Measurements from ENCODE around the gene STYXL1.
A peak's percentile ranks its signal among the peaks of the same experiment; 100 is the strongest.
"Not testable (repeated sequence)": the region's sequence is repeated elsewhere in the genome, so short reads cannot be mapped to it uniquely, and the experiment has no call there.

STYXL1 gene

GRCh38 chr7:76065016-76065612, 17.3 kb upstream of the STYXL1 start:
- DNase-seq = no peak

DNA sequence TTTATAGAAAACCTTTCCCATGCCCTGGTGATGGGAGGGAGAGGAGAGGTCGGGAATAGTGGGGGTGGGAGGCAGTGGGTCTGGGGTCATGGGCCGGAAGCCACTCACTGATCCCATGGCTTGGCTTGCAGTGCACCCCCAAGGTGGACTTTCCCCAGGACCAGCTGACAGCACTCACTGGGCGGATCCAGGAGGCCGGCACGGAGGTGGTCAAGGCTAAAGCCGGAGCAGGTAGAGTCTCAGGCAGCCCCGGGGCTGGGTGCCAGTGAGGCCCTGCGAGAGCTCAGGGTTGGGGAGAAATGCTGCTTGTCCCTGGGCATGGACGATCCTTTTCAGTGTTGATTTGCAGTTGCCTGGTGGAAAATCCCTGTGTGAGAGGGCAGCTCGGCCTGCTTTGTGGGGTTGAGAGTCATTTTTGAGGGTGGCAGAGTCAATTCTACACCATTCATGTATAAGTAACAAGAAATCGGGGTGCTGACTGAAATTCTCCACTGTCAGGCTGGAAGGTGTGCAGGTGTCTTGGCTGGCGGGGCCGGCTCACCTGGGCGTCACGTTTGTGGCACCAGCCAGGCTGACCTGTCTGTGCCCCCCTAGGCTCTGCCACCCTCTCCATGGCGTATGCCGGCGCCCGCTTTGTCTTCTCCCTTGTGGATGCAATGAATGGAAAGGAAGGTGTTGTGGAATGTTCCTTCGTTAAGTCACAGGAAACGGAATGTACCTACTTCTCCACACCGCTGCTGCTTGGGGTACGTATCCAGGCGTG, 16.6 kb upstream of the STYXL1 start:
- DNase-seq = no peak

- no peak for DNase-seq
Measured at GRCh38 chr7:76063525-76063924, 15.7 kb upstream of the STYXL1 start.

DNA sequence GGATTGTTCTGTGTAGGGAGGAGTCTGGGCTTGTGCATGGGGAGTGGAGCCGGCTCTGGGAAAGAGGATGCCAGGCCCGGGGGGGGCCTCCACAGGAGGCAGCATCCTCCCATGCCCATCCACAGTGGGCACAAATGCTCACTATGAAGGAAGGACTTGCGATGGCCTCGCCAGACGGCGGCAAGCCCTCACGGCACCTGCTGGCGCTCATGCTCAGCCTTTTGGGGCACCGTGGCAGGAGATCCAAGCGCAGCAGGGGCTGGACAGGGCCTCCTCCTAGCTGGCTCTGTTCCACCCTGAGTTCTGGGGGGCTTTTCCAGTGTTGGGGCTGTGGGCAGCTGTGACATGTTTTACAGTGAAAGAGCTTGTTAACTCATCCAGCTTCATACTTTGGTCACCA, 15.3 kb upstream of the STYXL1 start:
- no peak for DNase-seq

- no peak for DNase-seq
Measured at GRCh38 chr7:76062254-76062653, 14.5 kb upstream of the STYXL1 start.

GRCh38 chr7:76060842-76061241, 13.0 kb upstream of the STYXL1 start:
- DNase-seq = no peak

GRCh38 chr7:76058745-76059144, 10.9 kb upstream of the STYXL1 start:
- not testable (repeated sequence) for DNase-seq

DNA sequence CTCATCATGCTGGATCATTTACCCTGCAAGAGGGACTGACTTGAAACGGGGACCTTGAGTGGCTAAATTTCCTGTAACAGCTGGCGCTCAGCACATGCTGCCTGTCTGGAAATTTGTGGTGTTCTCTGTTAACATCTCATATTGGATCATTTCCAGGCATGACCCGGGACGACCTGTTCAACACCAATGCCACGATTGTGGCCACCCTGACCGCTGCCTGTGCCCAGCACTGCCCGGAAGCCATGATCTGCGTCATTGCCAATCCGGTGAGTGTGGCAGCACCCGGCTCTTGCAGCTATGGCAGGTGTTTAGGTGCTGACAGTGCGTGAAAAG, 10.0 kb upstream of the STYXL1 start:
- no peak for DNase-seq

- no peak for DNase-seq
Measured at GRCh38 chr7:76057103-76057812, 9.5 kb upstream of the STYXL1 start.

- no peak for DNase-seq
Measured at GRCh38 chr7:76056241-76056640, 8.4 kb upstream of the STYXL1 start.

- DNase-seq = no peak
Measured at GRCh38 chr7:76054123-76055120, 6.6 kb upstream of the STYXL1 start.

DNA sequence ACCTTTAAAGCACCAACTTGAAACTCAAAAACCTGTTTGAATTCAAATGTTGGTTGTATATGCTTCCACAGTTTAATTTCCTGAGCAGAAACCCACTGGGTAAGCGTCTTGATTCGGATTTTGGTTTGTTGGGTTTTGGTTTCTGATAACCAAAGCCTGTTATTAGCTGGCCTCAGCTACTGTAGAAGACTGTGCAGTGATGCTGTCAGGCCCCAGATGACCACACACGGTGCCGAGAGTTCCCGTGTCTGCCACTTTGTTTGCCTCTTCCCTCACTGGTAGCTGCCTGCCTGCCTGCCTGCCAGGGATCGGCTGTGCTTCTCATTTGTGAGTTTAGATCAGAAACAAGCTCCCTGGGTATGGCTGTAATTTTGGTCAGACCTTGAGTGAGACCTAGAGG, 5.7 kb upstream of the STYXL1 start:
- DNase-seq = no peak

- not testable (repeated sequence) for DNase-seq
Measured at GRCh38 chr7:76052681-76053080, 4.9 kb upstream of the STYXL1 start.

DNA sequence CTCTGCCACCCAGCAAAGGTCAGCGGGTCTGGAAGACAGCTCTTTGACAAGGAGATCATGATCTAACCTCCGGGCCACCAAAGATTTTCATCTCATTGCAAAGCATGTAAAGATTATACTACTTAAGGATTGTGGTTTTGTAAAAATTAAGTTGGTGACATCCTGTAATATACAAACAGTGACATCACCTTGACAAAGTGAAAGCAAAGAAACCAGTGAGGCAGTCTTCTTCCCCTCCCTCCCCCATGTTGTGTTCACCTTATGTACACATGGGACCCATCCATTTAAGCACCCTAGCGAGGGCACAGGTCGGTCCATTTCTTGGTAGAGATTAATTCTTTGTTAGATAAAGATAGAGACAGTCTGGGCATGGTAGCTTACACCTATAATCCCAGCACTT, 4.0 kb upstream of the STYXL1 start:
- no peak for DNase-seq

DNA sequence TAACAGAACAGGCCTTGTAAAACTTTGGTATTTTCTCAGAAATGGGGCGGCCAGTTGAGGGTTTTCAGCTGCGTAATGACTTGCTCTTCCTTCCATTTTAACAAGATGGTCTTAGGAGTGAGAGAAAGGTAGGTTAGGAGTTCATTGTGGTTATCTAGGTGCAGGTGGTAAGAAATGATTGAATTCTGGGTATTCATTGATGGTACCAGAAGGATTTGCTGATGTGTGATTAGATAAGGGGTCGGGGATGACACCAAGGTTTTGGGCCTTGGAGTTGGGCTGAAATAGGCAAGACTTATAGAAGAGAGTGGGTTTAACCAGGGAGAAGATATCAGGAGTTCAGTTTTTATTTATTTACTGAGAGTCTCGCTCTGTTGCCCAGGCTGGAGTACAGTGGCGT, 2.7 kb upstream of the STYXL1 start:
- no peak for DNase-seq

DNA sequence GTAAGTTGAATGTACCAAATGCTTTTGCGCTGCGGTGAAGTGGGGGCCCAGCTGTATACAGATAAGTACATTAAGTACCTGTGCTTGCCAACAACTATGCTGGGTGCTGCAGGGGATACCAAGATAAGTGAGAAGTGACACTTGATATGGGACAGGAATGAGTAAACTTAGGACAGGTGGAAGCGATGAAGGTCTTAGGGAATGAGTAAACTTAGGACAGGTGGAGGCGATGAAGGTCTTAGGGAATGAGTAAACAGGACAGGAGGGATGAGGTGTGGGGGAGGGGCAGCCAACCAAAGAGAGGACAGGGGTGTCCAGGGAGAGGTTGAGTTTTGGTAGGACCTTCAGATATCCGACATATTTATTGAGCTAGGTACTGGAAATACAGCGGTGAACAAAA, 1.5 kb upstream of the STYXL1 start:
- no peak for DNase-seq

DNA sequence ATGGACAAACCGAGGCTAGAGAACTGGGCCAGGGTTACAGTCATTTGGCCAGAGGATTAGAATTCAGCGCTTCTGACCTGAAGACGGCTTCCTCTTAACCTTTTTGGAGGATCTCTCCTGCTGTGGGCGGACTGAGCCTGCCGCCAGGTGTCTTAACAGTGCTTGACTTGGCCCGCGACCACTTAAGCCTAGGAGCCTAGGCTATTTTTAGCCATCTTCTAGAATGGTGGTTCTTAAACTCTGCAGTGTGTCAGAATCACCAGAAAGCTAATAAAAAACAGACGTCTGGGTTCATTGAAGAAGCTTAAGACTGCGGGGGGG, 828 bp upstream of the STYXL1 start:
- peak; percentile 31 for DNase-seq

GRCh38 chr7:76047305-76047810, 442 bp downstream of the STYXL1 start:
- no peak for DNase-seq

GRCh38 chr7:76044375-76044865, 3.4 kb downstream of the STYXL1 start:
- no peak for DNase-seq

DNA sequence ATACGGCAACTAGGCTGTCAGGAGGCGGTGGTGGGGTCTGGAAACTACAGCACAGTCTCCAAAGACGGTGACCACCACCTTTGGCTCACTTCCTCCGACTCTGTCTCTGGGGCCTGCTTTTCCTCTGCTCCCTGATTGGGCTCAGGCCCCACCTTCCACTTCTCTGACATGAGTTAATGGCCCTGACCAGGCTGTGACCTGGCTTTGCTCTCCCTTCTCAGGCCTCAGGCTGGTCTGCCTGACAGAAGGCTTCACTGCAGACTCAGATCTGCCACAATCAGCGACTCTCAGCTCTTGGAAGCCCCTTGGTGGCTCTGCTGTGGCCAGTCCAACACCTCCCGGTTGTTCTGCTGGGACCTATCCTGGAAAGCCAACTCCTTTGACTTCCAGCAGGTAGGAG, 7.7 kb downstream of the STYXL1 start:
- no peak for DNase-seq

DNA sequence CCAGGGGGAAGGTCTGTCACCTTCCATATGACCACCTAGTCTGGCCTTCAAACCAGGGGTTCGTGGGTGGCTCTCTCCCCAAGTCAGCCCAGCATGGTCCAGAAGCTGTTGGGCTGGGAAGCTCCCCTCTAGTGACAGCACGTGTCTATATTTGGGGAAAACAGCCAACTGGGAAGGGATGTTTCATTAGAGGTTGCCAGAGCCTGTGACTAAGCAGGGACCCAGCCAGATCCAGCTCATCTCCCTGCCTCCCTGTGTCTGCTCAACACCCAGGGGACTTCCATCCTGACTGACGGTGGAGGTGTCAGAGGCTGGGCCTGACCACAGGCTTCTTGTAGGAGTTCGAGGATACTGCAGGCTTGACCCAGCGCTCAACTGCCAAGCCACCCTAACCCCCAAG, 10.5 kb downstream of the STYXL1 start:
- no peak for DNase-seq

GRCh38 chr7:76031964-76032363, 15.8 kb downstream of the STYXL1 start:
- no peak for DNase-seq

DNA sequence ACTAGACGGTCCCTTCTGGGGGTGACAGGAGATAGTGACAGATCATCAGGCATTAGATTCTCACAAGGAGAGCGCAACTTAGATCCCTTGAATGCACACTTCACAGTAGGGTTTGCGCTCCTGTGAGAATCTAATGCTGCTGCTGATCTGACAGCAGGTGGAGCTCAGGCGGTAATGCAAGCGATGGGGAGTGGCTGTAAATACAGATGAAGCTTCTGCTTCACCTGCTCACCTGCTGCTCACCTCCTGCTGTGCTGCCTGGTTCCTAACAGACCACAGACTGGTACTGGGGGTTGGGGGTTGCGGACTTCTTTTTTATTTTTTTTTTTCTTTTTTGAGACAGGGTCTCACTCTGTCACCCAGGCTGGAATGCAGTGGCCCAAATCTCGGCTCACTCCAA, 18.1 kb downstream of the STYXL1 start:
- DNase-seq = not testable (repeated sequence)

All from activated naive CD4-positive, alpha-beta T cell treated with anti-CD3 and anti-CD28 coated beads, Interleukin-2, amount 50 U/mL, for 16 hours (primary cell).